ENCODE results near the gene GRHPR. TPM values are rescaled to one million over a fixed set of nuclear protein-coding genes. Genes with fewer than 3 reads are reported as not detected.

Gene GRHPR
- total RNA-seq, 1 experiment from 2014 or later: 80.7 TPM

- TF ChIP-seq, protein P1, sequence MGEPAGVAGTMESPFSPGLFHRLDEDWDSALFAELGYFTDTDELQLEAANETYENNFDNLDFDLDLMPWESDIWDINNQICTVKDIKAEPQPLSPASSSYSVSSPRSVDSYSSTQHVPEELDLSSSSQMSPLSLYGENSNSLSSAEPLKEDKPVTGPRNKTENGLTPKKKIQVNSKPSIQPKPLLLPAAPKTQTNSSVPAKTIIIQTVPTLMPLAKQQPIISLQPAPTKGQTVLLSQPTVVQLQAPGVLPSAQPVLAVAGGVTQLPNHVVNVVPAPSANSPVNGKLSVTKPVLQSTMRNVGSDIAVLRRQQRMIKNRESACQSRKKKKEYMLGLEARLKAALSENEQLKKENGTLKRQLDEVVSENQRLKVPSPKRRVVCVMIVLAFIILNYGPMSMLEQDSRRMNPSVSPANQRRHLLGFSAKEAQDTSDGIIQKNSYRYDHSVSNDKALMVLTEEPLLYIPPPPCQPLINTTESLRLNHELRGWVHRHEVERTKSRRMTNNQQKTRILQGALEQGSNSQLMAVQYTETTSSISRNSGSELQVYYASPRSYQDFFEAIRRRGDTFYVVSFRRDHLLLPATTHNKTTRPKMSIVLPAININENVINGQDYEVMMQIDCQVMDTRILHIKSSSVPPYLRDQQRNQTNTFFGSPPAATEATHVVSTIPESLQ (CRISPR knock-in tag; IDR thresholded peaks at IDR 0.05): no peak
- TF ChIP-seq FOXK1 (CRISPR knock-in tag; IDR thresholded peaks at IDR 0.05): no peak
- TF ChIP-seq, protein P2, sequence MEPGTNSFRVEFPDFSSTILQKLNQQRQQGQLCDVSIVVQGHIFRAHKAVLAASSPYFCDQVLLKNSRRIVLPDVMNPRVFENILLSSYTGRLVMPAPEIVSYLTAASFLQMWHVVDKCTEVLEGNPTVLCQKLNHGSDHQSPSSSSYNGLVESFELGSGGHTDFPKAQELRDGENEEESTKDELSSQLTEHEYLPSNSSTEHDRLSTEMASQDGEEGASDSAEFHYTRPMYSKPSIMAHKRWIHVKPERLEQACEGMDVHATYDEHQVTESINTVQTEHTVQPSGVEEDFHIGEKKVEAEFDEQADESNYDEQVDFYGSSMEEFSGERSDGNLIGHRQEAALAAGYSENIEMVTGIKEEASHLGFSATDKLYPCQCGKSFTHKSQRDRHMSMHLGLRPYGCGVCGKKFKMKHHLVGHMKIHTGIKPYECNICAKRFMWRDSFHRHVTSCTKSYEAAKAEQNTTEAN (CRISPR knock-in tag; IDR thresholded peaks at IDR 0.05): no peak
- no peak for TF ChIP-seq MYBL2 (CRISPR knock-in tag; IDR thresholded peaks at IDR 0.05)
- TF ChIP-seq, protein P3, sequence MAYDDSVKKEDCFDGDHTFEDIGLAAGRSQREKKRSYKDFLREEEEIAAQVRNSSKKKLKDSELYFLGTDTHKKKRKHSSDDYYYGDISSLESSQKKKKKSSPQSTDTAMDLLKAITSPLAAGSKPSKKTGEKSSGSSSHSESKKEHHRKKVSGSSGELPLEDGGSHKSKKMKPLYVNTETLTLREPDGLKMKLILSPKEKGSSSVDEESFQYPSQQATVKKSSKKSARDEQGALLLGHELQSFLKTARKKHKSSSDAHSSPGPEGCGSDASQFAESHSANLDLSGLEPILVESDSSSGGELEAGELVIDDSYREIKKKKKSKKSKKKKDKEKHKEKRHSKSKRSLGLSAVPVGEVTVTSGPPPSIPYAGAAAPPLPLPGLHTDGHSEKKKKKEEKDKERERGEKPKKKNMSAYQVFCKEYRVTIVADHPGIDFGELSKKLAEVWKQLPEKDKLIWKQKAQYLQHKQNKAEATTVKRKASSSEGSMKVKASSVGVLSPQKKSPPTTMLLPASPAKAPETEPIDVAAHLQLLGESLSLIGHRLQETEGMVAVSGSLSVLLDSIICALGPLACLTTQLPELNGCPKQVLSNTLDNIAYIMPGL (CRISPR knock-in tag; IDR thresholded peaks at IDR 0.05): no peak
These were observed 35.5 kb upstream of the GRHPR start (continued) for GRCh38 chr9:37386988-37387387.

- ChIA-PET CTCF (interaction anchor here (0.8 to 4.0 kb wide), 8 partner anchors 9 to 411 kb away, joined by 3 to 29 read pairs (median 6); no protein-coding TSS in a partner anchor), POLR2A (no interaction called here)
- Mint-ChIP-seq H3K9me3 (no peaks in the 10 kb centered on the region), H3K4me1 (no peaks in the 10 kb centered on the region), H3K4me3 (no peak overlapping the region), H3K36me3 (no peaks in the 10 kb centered on the region), H3K27me3 (ENCODE audit: low read depth) (no peaks in the 10 kb centered on the region), H3K27ac (no peak overlapping the region)
- peak; percentile 85 for ATAC-seq
- TF ChIP-seq, protein P4, sequence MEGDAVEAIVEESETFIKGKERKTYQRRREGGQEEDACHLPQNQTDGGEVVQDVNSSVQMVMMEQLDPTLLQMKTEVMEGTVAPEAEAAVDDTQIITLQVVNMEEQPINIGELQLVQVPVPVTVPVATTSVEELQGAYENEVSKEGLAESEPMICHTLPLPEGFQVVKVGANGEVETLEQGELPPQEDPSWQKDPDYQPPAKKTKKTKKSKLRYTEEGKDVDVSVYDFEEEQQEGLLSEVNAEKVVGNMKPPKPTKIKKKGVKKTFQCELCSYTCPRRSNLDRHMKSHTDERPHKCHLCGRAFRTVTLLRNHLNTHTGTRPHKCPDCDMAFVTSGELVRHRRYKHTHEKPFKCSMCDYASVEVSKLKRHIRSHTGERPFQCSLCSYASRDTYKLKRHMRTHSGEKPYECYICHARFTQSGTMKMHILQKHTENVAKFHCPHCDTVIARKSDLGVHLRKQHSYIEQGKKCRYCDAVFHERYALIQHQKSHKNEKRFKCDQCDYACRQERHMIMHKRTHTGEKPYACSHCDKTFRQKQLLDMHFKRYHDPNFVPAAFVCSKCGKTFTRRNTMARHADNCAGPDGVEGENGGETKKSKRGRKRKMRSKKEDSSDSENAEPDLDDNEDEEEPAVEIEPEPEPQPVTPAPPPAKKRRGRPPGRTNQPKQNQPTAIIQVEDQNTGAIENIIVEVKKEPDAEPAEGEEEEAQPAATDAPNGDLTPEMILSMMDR (IDR thresholded peaks at IDR 0.05): peak; percentile 60; the same call in 1 of the 2 replicates
- TF ChIP-seq E2F1 (CRISPR knock-in tag; IDR thresholded peaks at IDR 0.05): no peak
- peak; percentile 75 for DNase-seq (ENCODE audit: low spot score)
These were observed 31.7 kb upstream of the GRHPR start for GRCh38 chr9:37390759-37391158.

DNA sequence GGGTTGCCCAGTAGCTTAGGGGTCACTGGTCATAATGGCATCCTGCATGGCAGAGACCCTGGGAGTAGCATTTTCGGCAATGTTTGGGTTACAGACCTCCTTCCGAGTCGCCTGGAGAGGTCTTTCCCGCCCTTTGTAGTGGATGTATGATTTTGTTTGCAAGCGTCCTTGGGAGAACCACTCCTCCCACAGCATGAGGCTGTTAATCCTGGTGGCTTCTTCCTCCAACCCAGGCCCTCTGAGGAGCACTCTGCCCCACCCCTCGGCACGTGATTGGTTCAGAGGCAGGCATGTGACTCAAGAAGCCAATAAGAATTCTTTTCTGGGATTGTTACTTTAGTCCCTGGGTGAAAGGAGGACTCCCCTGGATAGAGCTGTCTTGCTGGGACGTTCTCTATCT, 30.2 kb upstream of the GRHPR start:
- Mint-ChIP-seq H3K36me3 (no peaks in the 10 kb centered on the region), H3K9me3 (no peaks in the 10 kb centered on the region), H3K4me1 (no peaks in the 10 kb centered on the region), H3K27me3 (ENCODE audit: low read depth) (no peaks in the 10 kb centered on the region), H3K27ac (no peak overlapping the region), H3K4me3 (no peak overlapping the region)
- DNase-seq (ENCODE audit: low spot score) (no peak), ATAC-seq (peak; percentile 72)
- ChIA-PET CTCF (interaction anchor here (0.8 to 4.0 kb wide), 7 partner anchors 9 to 396 kb away, joined by 3 to 29 read pairs (median 5); no protein-coding TSS in a partner anchor), POLR2A (no interaction called here)
- TF ChIP-seq USF1 (CRISPR knock-in tag; IDR thresholded peaks at IDR 0.05): peak; percentile 67
- 0 out of 2 replicates have a peak, but pooled peaks have one; percentile 9 for TF ChIP-seq ZNF423 (CRISPR knock-in tag; IDR thresholded peaks at IDR 0.05)
- TF ChIP-seq NFYB (CRISPR knock-in tag; conservative IDR thresholded peaks at IDR 0.05; ENCODE audit: low read depth): peak; percentile 74
- TF ChIP-seq ZNF281 (CRISPR knock-in tag; IDR thresholded peaks at IDR 0.05): no peak
- TF ChIP-seq, protein P5, sequence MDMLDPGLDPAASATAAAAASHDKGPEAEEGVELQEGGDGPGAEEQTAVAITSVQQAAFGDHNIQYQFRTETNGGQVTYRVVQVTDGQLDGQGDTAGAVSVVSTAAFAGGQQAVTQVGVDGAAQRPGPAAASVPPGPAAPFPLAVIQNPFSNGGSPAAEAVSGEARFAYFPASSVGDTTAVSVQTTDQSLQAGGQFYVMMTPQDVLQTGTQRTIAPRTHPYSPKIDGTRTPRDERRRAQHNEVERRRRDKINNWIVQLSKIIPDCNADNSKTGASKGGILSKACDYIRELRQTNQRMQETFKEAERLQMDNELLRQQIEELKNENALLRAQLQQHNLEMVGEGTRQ (CRISPR knock-in tag; IDR thresholded peaks at IDR 0.05): peak; percentile 82

Measured in WTC11 (cell line).